Neural cell (in vitro differentiated cells): ENCODE results near the gene CHRNB4. TPM values are rescaled to one million over a fixed set of nuclear protein-coding genes. Genes with fewer than 3 reads are reported as not detected.
A peak's percentile ranks its signal among the peaks of the same experiment; 100 is the strongest.

Source experiments
- H2AFZ ChIP-seq: fragments of 200-600, 300-800 bp; sonication (generic), shearing (Covaris generic); 2 replicates; pipeline ENCODE4 v1.6.0; 2014; ENCODE audit warnings: low read depth, mild to moderate bottlenecking, antibody characterized with exemption, low read length, moderate library complexity
- H3F3A ChIP-seq: fragments of 200-600 bp; shearing (Covaris generic); 2 replicates; pipeline ENCODE4 v1.6.1; 2016; ENCODE audit warnings: mild to moderate bottlenecking, moderate library complexity, mixed read lengths, antibody characterized with exemption, low read length; ENCODE audit not compliant: insufficient read depth, poor library complexity, severe bottlenecking
- H3K27ac ChIP-seq: fragments of 200-600, 300-800 bp; sonication (generic), shearing (Covaris generic); 2 replicates; pipeline ENCODE4 v1.5.1; 2014; ENCODE audit warnings: mild to moderate bottlenecking, low read length, moderate library complexity
- H3K27me3 ChIP-seq: fragments of 300-800, 200-600 bp; sonication (generic), shearing (Covaris generic); 2 replicates; pipeline ENCODE4 v1.6.0; 2014; ENCODE audit warnings: mild to moderate bottlenecking, low read depth, low read length, moderate library complexity; ENCODE audit not compliant: insufficient read depth
- H3K36me3 ChIP-seq: fragments of 300-800, 200-600 bp; sonication (generic), shearing (Covaris generic); 2 replicates; pipeline ENCODE4 v1.5.1; 2014; ENCODE audit warnings: mild to moderate bottlenecking, antibody characterized with exemption, low read length, moderate library complexity; ENCODE audit not compliant: insufficient read depth
- H3K4me2 ChIP-seq: fragments of 300-800, 200-600 bp; sonication (generic), shearing (Covaris generic); 2 replicates; pipeline ENCODE4 v1.6.0; 2014; ENCODE audit warnings: mild to moderate bottlenecking, low read length
- H3K4me3 ChIP-seq: fragments of 300-800, 200-600 bp; sonication (generic), shearing (Covaris generic); 2 replicates; pipeline ENCODE4 v1.5.1; 2014; ENCODE audit warnings: mild to moderate bottlenecking, low read length, moderate library complexity
- H3K79me2 ChIP-seq: fragments of 200-600 bp; shearing (Covaris generic); replicated peaks from 2 replicates; pipeline ENCODE4 v1.6.0; 2014; ENCODE audit warnings: mild to moderate bottlenecking, low read length, moderate library complexity; ENCODE audit not compliant: insufficient read depth
- H3K9ac ChIP-seq: fragments of 300-800, 200-600 bp; sonication (generic), shearing (Covaris generic); 2 replicates; pipeline ENCODE4 v1.6.1; 2016; ENCODE audit warnings: mild to moderate bottlenecking, low read length, mixed read lengths
- H3K9me2 ChIP-seq: fragments of 200-600 bp; shearing (Covaris generic); 2 replicates; pipeline ENCODE4 v1.6.1; 2016; ENCODE audit warnings: mild to moderate bottlenecking, low read length, mixed read lengths; ENCODE audit not compliant: insufficient read depth
- H3K9me3 ChIP-seq: fragments of 200-600, 300-800 bp; sonication (generic), shearing (Covaris generic); 2 replicates; pipeline ENCODE4 v1.6.1; 2016; ENCODE audit warnings: mild to moderate bottlenecking, mixed run types, low read length, moderate library complexity, mixed read lengths
- H4K20me1 ChIP-seq: fragments of 200-600 bp; shearing (Covaris generic); 2 replicates; pipeline ENCODE4 v1.6.1; 2016; ENCODE audit warnings: mild to moderate bottlenecking, mixed run types; ENCODE audit not compliant: insufficient read depth
- CTCF ChIP-seq: fragments of 450-650 bp; IDR thresholded peaks from 2 replicates; pipeline ENCODE4 v1.5.1; 2014; ENCODE audit warnings: antibody characterized with exemption, mild to moderate bottlenecking, moderate library complexity; ENCODE audit not compliant: poor library complexity, severe bottlenecking
- EP300 ChIP-seq: fragments of 450-650 bp; conservative IDR thresholded peaks from 2 replicates; pipeline ENCODE4 v1.6.1; 2014; ENCODE audit warnings: antibody characterized with exemption, mild to moderate bottlenecking, moderate library complexity; ENCODE audit not compliant: poor library complexity, severe bottlenecking
- EZH2 ChIP-seq: fragments of 200-600, 300-800 bp; shearing (Covaris generic), sonication (generic); IDR thresholded peaks from 2 replicates; pipeline ENCODE4 v1.6.1; 2014; ENCODE audit warnings: antibody characterized with exemption, low read length, borderline replicate concordance, mild to moderate bottlenecking; ENCODE audit not compliant: insufficient read depth, poor library complexity, severe bottlenecking
- MXI1 ChIP-seq: fragments of 450-650 bp; conservative IDR thresholded peaks from 2 replicates; pipeline ENCODE4 v1.6.1; 2014; ENCODE audit warnings: antibody characterized with exemption, mild to moderate bottlenecking; ENCODE audit not compliant: poor library complexity, severe bottlenecking
- POLR2AphosphoS5 ChIP-seq: IDR thresholded peaks from 2 replicates; pipeline ENCODE4 v1.6.1; 2012
- RAD21 ChIP-seq: fragments of 450-650 bp; conservative IDR thresholded peaks from 2 replicates; pipeline ENCODE4 v1.6.1; 2014; ENCODE audit warnings: antibody characterized with exemption, mild to moderate bottlenecking, moderate library complexity
- SMC3 ChIP-seq: fragments of 450-650 bp; conservative IDR thresholded peaks from 2 replicates; pipeline ENCODE4 v1.6.1; 2014; ENCODE audit warnings: antibody characterized with exemption, mild to moderate bottlenecking, moderate library complexity; ENCODE audit not compliant: poor library complexity
- TAF1 ChIP-seq: IDR thresholded peaks from 2 replicates; pipeline ENCODE4 v1.6.1; 2012; ENCODE audit warnings: low read depth
- polyA plus RNA-seq: library from polyadenylated mRNA; depleted of rRNA; stranded (reverse); fragments of >200 nt; gene quantifications from 2 replicates; pipeline ENCODE4 v1.2.3, GENCODE V29; 2014
- TF ChIP-seq, protein P1 (sequence below): IDR thresholded peaks from 2 replicates; pipeline ENCODE4 v1.6.1; 2012; ENCODE audit warnings: borderline replicate concordance

Gene CHRNB4
- polyA plus RNA-seq, 1 donor from 2014 or later, result not detected

- no peaks in the 10 kb centered on the region for H3K9me3 ChIP-seq
- H3K36me3 ChIP-seq, result no peaks in the 10 kb centered on the region
- no peaks in the 10 kb centered on the region for H4K20me1 ChIP-seq
- no peaks in the 10 kb centered on the region for H3K9me2 ChIP-seq
- peak within 1 kb of the TSS; percentile 79 for H3K4me3 ChIP-seq
- peak within 1 kb of the TSS; percentile 58 for H3K9ac ChIP-seq
- peak within 1 kb of the TSS; percentile 8 for H2AFZ ChIP-seq
- H3K4me2 ChIP-seq, result peak within 1 kb of the TSS; percentile 65
- no peaks in the 10 kb centered on the region for H3K79me2 ChIP-seq
- no peak within 1 kb of the TSS for H3K27ac ChIP-seq
- peaks cover 42% of the 10 kb centered on the region for H3K27me3 ChIP-seq
- TF ChIP-seq CTCF (no peak), POLR2AphosphoS5 (no peak), SMC3 (peak; percentile 18), RAD21 (peak; percentile 28), MXI1 (peak; percentile 43), EP300 (no peak), TAF1 (no peak), EZH2 (no peak)
- TF ChIP-seq, protein P1, sequence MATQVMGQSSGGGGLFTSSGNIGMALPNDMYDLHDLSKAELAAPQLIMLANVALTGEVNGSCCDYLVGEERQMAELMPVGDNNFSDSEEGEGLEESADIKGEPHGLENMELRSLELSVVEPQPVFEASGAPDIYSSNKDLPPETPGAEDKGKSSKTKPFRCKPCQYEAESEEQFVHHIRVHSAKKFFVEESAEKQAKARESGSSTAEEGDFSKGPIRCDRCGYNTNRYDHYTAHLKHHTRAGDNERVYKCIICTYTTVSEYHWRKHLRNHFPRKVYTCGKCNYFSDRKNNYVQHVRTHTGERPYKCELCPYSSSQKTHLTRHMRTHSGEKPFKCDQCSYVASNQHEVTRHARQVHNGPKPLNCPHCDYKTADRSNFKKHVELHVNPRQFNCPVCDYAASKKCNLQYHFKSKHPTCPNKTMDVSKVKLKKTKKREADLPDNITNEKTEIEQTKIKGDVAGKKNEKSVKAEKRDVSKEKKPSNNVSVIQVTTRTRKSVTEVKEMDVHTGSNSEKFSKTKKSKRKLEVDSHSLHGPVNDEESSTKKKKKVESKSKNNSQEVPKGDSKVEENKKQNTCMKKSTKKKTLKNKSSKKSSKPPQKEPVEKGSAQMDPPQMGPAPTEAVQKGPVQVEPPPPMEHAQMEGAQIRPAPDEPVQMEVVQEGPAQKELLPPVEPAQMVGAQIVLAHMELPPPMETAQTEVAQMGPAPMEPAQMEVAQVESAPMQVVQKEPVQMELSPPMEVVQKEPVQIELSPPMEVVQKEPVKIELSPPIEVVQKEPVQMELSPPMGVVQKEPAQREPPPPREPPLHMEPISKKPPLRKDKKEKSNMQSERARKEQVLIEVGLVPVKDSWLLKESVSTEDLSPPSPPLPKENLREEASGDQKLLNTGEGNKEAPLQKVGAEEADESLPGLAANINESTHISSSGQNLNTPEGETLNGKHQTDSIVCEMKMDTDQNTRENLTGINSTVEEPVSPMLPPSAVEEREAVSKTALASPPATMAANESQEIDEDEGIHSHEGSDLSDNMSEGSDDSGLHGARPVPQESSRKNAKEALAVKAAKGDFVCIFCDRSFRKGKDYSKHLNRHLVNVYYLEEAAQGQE, result no peak
- no peaks in the 10 kb centered on the region for H3F3A ChIP-seq
These were observed 20.2 kb downstream of the CHRNB4 start, which contains the start of gene CHRNA3 for GRCh38 chr15:78620527-78621421. Gene CHRNA3, minus strand, starts transcription at chr15:78620996. Its CDS starts 202 bp downstream, at chr15:78620794.

- Histone ChIP-seq H3K9me3 (no peaks in the 10 kb centered on the region), H3K36me3 (no peaks in the 10 kb centered on the region), H3F3A (no peaks in the 10 kb centered on the region), H3K9me2 (no peaks in the 10 kb centered on the region), H4K20me1 (no peaks in the 10 kb centered on the region), H3K4me3 (peak overlapping the region; percentile 79), H3K27ac (no peak overlapping the region), H2AFZ (peak overlapping the region; percentile 8), H3K27me3 (peaks cover 42% of the 10 kb centered on the region), H3K4me2 (peak overlapping the region; percentile 65), H3K9ac (peak overlapping the region; percentile 58), H3K79me2 (no peaks in the 10 kb centered on the region)
- TF ChIP-seq CTCF (peak; percentile 72), EP300 (no peak), EZH2 (no peak), TAF1 (no peak)
These were observed 20.9 kb downstream of the CHRNB4 start for GRCh38 chr15:78620021-78620526.
